IMR-90 (cell line): ENCODE results near the gene RBBP8NL. TPM values are rescaled to one million over a fixed set of nuclear protein-coding genes. Genes with fewer than 3 reads are reported as not detected.

Experiments
- ATAC-seq: fragments of 200-7000 bp; cut with Tn5 transposase; 2 replicates; pipeline ENCODE4 v1.9.1; 2020; ENCODE audit warnings: low read depth, mild to moderate bottlenecking, moderate library complexity
- BruUV-seq: library from RNA; stranded (reverse); fragments of 400-500 nt; replicated peaks from 2 replicates; lab custom pipeline; 2021; lab: Mats Ljungman, UMichigan
- CTCF ChIA-PET: fragments of 300-600 bp; formaldehyde crosslinking; extraction: SDS; loops from one replicate; lab custom pipeline; 2021; ENCODE audit warnings: antibody characterized with exemption; lab: Yijun Ruan, JAX
- POLR2A ChIA-PET: fragments of 300-600 bp; sonication (Branson Sonifier 250); formaldehyde crosslinking; loops from one replicate; lab custom pipeline; 2022; ENCODE audit warnings: antibody characterized with exemption; ENCODE audit not compliant: unreplicated experiment; lab: Charles Lee
- DNase-seq: peaks from one replicate; pipeline ENCODE4 v3.0.0; 2013
- H2AFZ ChIP-seq: replicated peaks from 2 replicates; pipeline ENCODE3; 2013; ENCODE audit warnings: low read length, mild to moderate bottlenecking; ENCODE audit not compliant: poor library complexity
- H2AK5ac ChIP-seq: 2 replicates; pipeline ENCODE4 v1.6.1; 2013; ENCODE audit warnings: low read depth, low read length, inconsistent platforms
- H2AK9ac ChIP-seq: replicated peaks from 2 replicates; pipeline ENCODE3; 2013; ENCODE audit warnings: mild to moderate bottlenecking, low read depth, low read length, moderate library complexity; ENCODE audit not compliant: poor library complexity
- H2BK120ac ChIP-seq: 2 replicates; pipeline ENCODE4 v1.6.1; 2013; ENCODE audit warnings: low read depth, low read length, inconsistent platforms
- H2BK15ac ChIP-seq: 3 replicates; pipeline ENCODE4 v1.6.1; 2013; ENCODE audit warnings: low read depth, low read length, inconsistent platforms
- H2BK20ac ChIP-seq: 2 replicates; pipeline ENCODE4 v1.6.1; 2013; ENCODE audit warnings: low read depth, mild to moderate bottlenecking, inconsistent platforms, low read length, moderate library complexity
- H2BK5ac ChIP-seq: 2 replicates; pipeline ENCODE4 v1.6.1; 2013; ENCODE audit warnings: mild to moderate bottlenecking, low read depth, low read length, inconsistent platforms; ENCODE audit not compliant: poor library complexity, severe bottlenecking
- H3K14ac ChIP-seq: replicated peaks from 2 replicates; pipeline ENCODE4 v1.6.1; 2013; ENCODE audit warnings: low read depth, low read length, inconsistent platforms
- H3K18ac ChIP-seq: 2 replicates; pipeline ENCODE4 v1.6.1; 2013; ENCODE audit warnings: low read depth, low read length, control low read depth
- H3K23ac ChIP-seq: 2 replicates; pipeline ENCODE4 v1.6.1; 2013; ENCODE audit warnings: low read depth, low read length, inconsistent platforms
- H3K27ac ChIP-seq: 2 replicates; pipeline ENCODE4 v1.5.1; 2013; ENCODE audit warnings: mild to moderate bottlenecking, control low read depth, low read length; ENCODE audit not compliant: insufficient read depth
- H3K27me3 ChIP-seq: 2 replicates; pipeline ENCODE4 v1.6.1; 2013; ENCODE audit warnings: low read length; ENCODE audit not compliant: control insufficient read depth, insufficient read depth
- H3K36me3 ChIP-seq: 2 replicates; pipeline ENCODE4 v1.6.1; 2013; ENCODE audit warnings: low read length, mixed read lengths; ENCODE audit not compliant: control insufficient read depth, insufficient read depth
- H3K4ac ChIP-seq: 2 replicates; pipeline ENCODE4 v1.6.1; 2013; ENCODE audit warnings: low read depth, low read length, inconsistent platforms
- H3K4me1 ChIP-seq: 2 replicates; pipeline ENCODE4 v1.6.1; 2013; ENCODE audit warnings: low read length, mixed read lengths; ENCODE audit not compliant: control insufficient read depth, insufficient read depth
- H3K4me2 ChIP-seq: 2 replicates; pipeline ENCODE4 v1.6.1; 2013; ENCODE audit warnings: low read depth, mild to moderate bottlenecking, control low read depth, low read length, moderate library complexity
- H3K4me3 ChIP-seq: 2 replicates; pipeline ENCODE4 v1.5.1; 2013; ENCODE audit warnings: low read depth, mild to moderate bottlenecking, control low read depth, low read length, moderate library complexity; ENCODE audit not compliant: insufficient read depth
- H3K56ac ChIP-seq: 2 replicates; pipeline ENCODE4 v1.6.1; 2013; ENCODE audit warnings: low read length, inconsistent platforms; ENCODE audit not compliant: insufficient read depth; ENCODE audit errors: extremely low read depth
- H3K79me1 ChIP-seq, 2 experiments: 2 replicates each; pipeline ENCODE4 v1.6.1; 2013; ENCODE audit warnings: low read length in 2 of 2, inconsistent platforms in 1 of 2, low read depth in 1 of 2
- H3K9ac ChIP-seq: 2 replicates; pipeline ENCODE4 v1.6.1; 2013; ENCODE audit warnings: low read depth, low read length, control low read depth
- H3K9me1 ChIP-seq: 2 replicates; pipeline ENCODE4 v1.6.1; 2013; ENCODE audit warnings: low read length, inconsistent platforms; ENCODE audit not compliant: insufficient read depth
- H3K9me3 ChIP-seq: 2 replicates; pipeline ENCODE4 v1.6.1; 2013; ENCODE audit warnings: low read length; ENCODE audit not compliant: control insufficient read depth, insufficient read depth
- H4K20me1 ChIP-seq: 2 replicates; pipeline ENCODE4 v1.6.1; 2013; ENCODE audit warnings: low read length, inconsistent platforms; ENCODE audit not compliant: insufficient read depth
- H4K5ac ChIP-seq: 2 replicates; pipeline ENCODE4 v1.6.1; 2013; ENCODE audit warnings: mild to moderate bottlenecking, low read depth, low read length, control low read depth
- H4K8ac ChIP-seq, 2 experiments: 2 replicates each; pipeline ENCODE4 v1.6.1; 2013; ENCODE audit warnings: low read depth in 2 of 2, low read length in 2 of 2, control low read depth in 1 of 2, inconsistent platforms in 1 of 2
- H4K91ac ChIP-seq: 2 replicates; pipeline ENCODE4 v1.6.1; 2013; ENCODE audit warnings: low read depth, low read length, inconsistent platforms; ENCODE audit not compliant: insufficient read depth
- BHLHE40 ChIP-seq: fragments of 150-350 bp; IDR thresholded peaks from 2 replicates; pipeline ENCODE4 v1.6.1; 2016; ENCODE audit warnings: mild to moderate bottlenecking, low read depth, low read length
- CEBPB ChIP-seq: IDR thresholded peaks from 2 replicates; pipeline ENCODE4 v1.6.1; 2012; ENCODE audit warnings: low read depth, low read length, improper control_type of control experiment
- CHD1 ChIP-seq: IDR thresholded peaks from 2 replicates; pipeline ENCODE4 v1.6.1; 2012; ENCODE audit warnings: low read depth, low read length, improper control_type of control experiment
- CTCF ChIP-seq: conservative IDR thresholded peaks from 2 replicates; pipeline ENCODE4 v1.5.1; 2012; ENCODE audit warnings: mild to moderate bottlenecking, low read depth, low read length, improper control_type of control experiment
- ELK1 ChIP-seq: fragments of 150-350 bp; IDR thresholded peaks from 2 replicates; pipeline ENCODE4 v1.6.1; 2016; ENCODE audit warnings: low read depth, mild to moderate bottlenecking, low read length, moderate library complexity, borderline replicate concordance
- FOS ChIP-seq: fragments of 150-350 bp; IDR thresholded peaks from 2 replicates; pipeline ENCODE4 v1.6.1; 2016; ENCODE audit warnings: low read depth, low read length
- MAFK ChIP-seq: IDR thresholded peaks from 2 replicates; pipeline ENCODE4 v1.6.1; 2012; ENCODE audit warnings: low read depth, low read length, improper control_type of control experiment
- MAZ ChIP-seq: IDR thresholded peaks from 2 replicates; pipeline ENCODE4 v1.6.1; 2012; ENCODE audit warnings: low read depth, mild to moderate bottlenecking, low read length, improper control_type of control experiment, moderate library complexity, borderline replicate concordance
- MXI1 ChIP-seq: IDR thresholded peaks from 2 replicates; pipeline ENCODE4 v1.6.1; 2012; ENCODE audit warnings: low read depth, mild to moderate bottlenecking, low read length, moderate library complexity, borderline replicate concordance
- NFE2L2 ChIP-seq: fragments of 150-350 bp; IDR thresholded peaks from 2 replicates; pipeline ENCODE4 v1.6.1; 2016; ENCODE audit warnings: low read depth, mild to moderate bottlenecking, low read length
- POLR2A ChIP-seq: IDR thresholded peaks from 2 replicates; pipeline ENCODE4 v1.6.1; 2012; ENCODE audit warnings: mild to moderate bottlenecking, low read depth, low read length
- RAD21 ChIP-seq: IDR thresholded peaks from 2 replicates; pipeline ENCODE4 v1.6.1; 2012; ENCODE audit warnings: low read length, improper control_type of control experiment
- RCOR1 ChIP-seq: IDR thresholded peaks from 2 replicates; pipeline ENCODE4 v1.6.1; 2012; ENCODE audit warnings: mild to moderate bottlenecking, low read length, improper control_type of control experiment; ENCODE audit not compliant: insufficient replicate concordance
- RFX5 ChIP-seq: IDR thresholded peaks from 2 replicates; pipeline ENCODE4 v1.8.0; 2012; ENCODE audit warnings: low read depth, mild to moderate bottlenecking, low read length, moderate library complexity
- SMC3 ChIP-seq: fragments of 150-350 bp; IDR thresholded peaks from 2 replicates; pipeline ENCODE4 v1.6.1; 2016; ENCODE audit warnings: low read depth, mild to moderate bottlenecking, antibody characterized with exemption, low read length, moderate library complexity
- USF2 ChIP-seq: fragments of 150-350 bp; IDR thresholded peaks from 2 replicates; pipeline ENCODE4 v1.6.1; 2017; ENCODE audit warnings: mild to moderate bottlenecking, antibody characterized with exemption, low read length, low read depth
- WGBS, 2 experiments: methylation state at CpG; one replicate each; pipeline versions ENCODE4 v1.1.5 to v1.1.7; 2013; ENCODE audit warnings: missing lambda C conversion rate in 2 of 2; ENCODE audit not compliant: insufficient read length in 1 of 2; ENCODE audit errors: extremely low coverage in 2 of 2; 5-methylcytosine and 5-hydroxymethylcytosine counted together
- dilution Hi-C: fragments of 300-500 bp; cut with HindIII; formaldehyde crosslinking; loops from one replicate; pipeline ENCODE4 v1.14.3; 2018; ENCODE audit warnings: low sequenced_read_pairs; ENCODE audit not compliant: unreplicated experiment
- in situ Hi-C: fragments of 300-500 bp; cut with MboI; formaldehyde crosslinking; loops from 3 replicates; pipeline ENCODE4 v1.14.3; 2019; ENCODE audit warnings: low sequenced_read_pairs, inconsistent platforms, mixed read lengths
- intact Hi-C: fragments of 100-400 bp; cut with micrococcal nuclease; formaldehyde crosslinking; loops from 2 replicates; pipeline ENCODE4 v1.10.0; 2022
- polyA plus RNA-seq, 3 experiments: library from polyadenylated mRNA; depleted of rRNA; stranded (reverse); fragments of >200 nt; gene quantifications; 2 replicates each; pipeline ENCODE4 v1.2.3, GENCODE V29; 2012; ENCODE audit warnings: low replicate concordance in 1 of 3
- total RNA-seq: library from RNA; depleted of rRNA; stranded (reverse); fragments of >200 nt; gene quantifications from 2 replicates; pipeline ENCODE4 v1.2.3, GENCODE V29; 2012

The RBBP8NL gene
- total and polyA plus RNA-seq, 2 of the 4 experiments (the other 2 are of a cell fraction), result not detected

GRCh38 chr20:62464990-62465389, 37.7 kb upstream of the RBBP8NL start:
- no peak overlapping the region for H2AK5ac ChIP-seq
- no peak overlapping the region for H3K56ac ChIP-seq
- no peak overlapping the region for H3K27ac ChIP-seq
- intact Hi-C loops (no loop called here), in situ Hi-C loops (no loop called here), dilution Hi-C loops (no loop called here)
- no peaks in the 10 kb centered on the region for H3K4me1 ChIP-seq
- WGBS, 2 experiments, result no CpG with 5 or more reads among the region's 10 CpGs
- H2BK5ac ChIP-seq, result no peak overlapping the region
- H3K9me1 ChIP-seq, result no peaks in the 10 kb centered on the region
- BruUV-seq, result no TSS peak
- CTCF ChIA-PET, result no interaction called here
- H2BK15ac ChIP-seq, result no peak overlapping the region
- no peak overlapping the region for H3K14ac ChIP-seq
- no peak overlapping the region for H2BK120ac ChIP-seq
- TF ChIP-seq SMC3 (no peak), MXI1 (no peak), CHD1 (no peak), MAFK (no peak), CTCF (no peak), RCOR1 (no peak), BHLHE40 (no peak), RAD21 (no peak), FOS (no peak), NFE2L2 (no peak), RFX5 (no peak), POLR2A (no peak), ELK1 (no peak), MAZ (no peak), CEBPB (no peak), USF2 (no peak)
- H4K91ac ChIP-seq, result no peak overlapping the region
- no peak overlapping the region for H2AFZ ChIP-seq
- H3K4ac ChIP-seq, result no peak overlapping the region
- POLR2A ChIA-PET, result no interaction called here
- no peak overlapping the region for H4K8ac ChIP-seq
- no peak overlapping the region for H3K18ac ChIP-seq
- DNase-seq, result no peak
- H3K23ac ChIP-seq, result no peak overlapping the region
- no peak overlapping the region for H2BK20ac ChIP-seq
- H3K4me2 ChIP-seq, result no peak overlapping the region
- H2AK9ac ChIP-seq, result no peak overlapping the region
- H3K9ac ChIP-seq, result no peak overlapping the region
- peaks cover 36% of the 10 kb centered on the region for H3K27me3 ChIP-seq
- H4K20me1 ChIP-seq, result no peaks in the 10 kb centered on the region
- no peak overlapping the region for H4K5ac ChIP-seq
- no peak for ATAC-seq
- no peak overlapping the region for H3K4me3 ChIP-seq
- no peaks in the 10 kb centered on the region for H3K36me3 ChIP-seq
- H3K9me3 ChIP-seq, result no peaks in the 10 kb centered on the region
- no peaks in the 10 kb centered on the region for H3K79me1 ChIP-seq
